ENCODE measurements around the gene OPN1LW.

DNA sequence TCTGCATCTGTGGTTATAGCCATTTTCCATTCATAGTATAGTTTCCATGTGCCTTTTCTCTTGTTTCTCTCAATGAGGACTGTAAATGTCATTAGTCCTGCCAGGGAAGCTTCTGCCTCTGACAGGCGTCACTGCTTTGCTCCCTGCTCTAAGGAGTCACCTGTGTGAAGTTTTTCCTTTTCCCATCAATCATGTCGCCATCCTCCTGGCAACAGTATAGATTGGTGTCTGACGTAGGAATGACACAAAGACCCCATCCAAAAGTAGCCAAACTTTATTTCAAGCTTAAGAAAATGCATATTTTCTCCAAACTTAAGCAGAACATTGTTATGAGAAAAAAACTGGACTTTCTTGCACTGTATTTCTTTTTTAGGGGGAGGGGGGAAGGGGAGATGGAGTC is 23.5 kb upstream of the OPN1LW start:
- TF ChIP-seq, protein P1, sequence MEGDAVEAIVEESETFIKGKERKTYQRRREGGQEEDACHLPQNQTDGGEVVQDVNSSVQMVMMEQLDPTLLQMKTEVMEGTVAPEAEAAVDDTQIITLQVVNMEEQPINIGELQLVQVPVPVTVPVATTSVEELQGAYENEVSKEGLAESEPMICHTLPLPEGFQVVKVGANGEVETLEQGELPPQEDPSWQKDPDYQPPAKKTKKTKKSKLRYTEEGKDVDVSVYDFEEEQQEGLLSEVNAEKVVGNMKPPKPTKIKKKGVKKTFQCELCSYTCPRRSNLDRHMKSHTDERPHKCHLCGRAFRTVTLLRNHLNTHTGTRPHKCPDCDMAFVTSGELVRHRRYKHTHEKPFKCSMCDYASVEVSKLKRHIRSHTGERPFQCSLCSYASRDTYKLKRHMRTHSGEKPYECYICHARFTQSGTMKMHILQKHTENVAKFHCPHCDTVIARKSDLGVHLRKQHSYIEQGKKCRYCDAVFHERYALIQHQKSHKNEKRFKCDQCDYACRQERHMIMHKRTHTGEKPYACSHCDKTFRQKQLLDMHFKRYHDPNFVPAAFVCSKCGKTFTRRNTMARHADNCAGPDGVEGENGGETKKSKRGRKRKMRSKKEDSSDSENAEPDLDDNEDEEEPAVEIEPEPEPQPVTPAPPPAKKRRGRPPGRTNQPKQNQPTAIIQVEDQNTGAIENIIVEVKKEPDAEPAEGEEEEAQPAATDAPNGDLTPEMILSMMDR (IDR thresholded peaks at IDR 0.05; ENCODE audit: insufficient read depth, low read length): no peak
- no peak for TF ChIP-seq POLR2AphosphoS5 (IDR thresholded peaks at IDR 0.05; ENCODE audit: low read depth)
- TF ChIP-seq, protein P2, sequence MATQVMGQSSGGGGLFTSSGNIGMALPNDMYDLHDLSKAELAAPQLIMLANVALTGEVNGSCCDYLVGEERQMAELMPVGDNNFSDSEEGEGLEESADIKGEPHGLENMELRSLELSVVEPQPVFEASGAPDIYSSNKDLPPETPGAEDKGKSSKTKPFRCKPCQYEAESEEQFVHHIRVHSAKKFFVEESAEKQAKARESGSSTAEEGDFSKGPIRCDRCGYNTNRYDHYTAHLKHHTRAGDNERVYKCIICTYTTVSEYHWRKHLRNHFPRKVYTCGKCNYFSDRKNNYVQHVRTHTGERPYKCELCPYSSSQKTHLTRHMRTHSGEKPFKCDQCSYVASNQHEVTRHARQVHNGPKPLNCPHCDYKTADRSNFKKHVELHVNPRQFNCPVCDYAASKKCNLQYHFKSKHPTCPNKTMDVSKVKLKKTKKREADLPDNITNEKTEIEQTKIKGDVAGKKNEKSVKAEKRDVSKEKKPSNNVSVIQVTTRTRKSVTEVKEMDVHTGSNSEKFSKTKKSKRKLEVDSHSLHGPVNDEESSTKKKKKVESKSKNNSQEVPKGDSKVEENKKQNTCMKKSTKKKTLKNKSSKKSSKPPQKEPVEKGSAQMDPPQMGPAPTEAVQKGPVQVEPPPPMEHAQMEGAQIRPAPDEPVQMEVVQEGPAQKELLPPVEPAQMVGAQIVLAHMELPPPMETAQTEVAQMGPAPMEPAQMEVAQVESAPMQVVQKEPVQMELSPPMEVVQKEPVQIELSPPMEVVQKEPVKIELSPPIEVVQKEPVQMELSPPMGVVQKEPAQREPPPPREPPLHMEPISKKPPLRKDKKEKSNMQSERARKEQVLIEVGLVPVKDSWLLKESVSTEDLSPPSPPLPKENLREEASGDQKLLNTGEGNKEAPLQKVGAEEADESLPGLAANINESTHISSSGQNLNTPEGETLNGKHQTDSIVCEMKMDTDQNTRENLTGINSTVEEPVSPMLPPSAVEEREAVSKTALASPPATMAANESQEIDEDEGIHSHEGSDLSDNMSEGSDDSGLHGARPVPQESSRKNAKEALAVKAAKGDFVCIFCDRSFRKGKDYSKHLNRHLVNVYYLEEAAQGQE (IDR thresholded peaks at IDR 0.05; ENCODE audit: insufficient replicate concordance, low read depth): no peak
